ENCODE results near the gene OSCP1. TPM values are rescaled to one million over a fixed set of nuclear protein-coding genes. Genes with fewer than 3 reads are reported as not detected.

OSCP1 gene
- total RNA-seq, 4 donors from 2014 or later, result 7.0 to 9.7 (median 8.2) TPM

DNA sequence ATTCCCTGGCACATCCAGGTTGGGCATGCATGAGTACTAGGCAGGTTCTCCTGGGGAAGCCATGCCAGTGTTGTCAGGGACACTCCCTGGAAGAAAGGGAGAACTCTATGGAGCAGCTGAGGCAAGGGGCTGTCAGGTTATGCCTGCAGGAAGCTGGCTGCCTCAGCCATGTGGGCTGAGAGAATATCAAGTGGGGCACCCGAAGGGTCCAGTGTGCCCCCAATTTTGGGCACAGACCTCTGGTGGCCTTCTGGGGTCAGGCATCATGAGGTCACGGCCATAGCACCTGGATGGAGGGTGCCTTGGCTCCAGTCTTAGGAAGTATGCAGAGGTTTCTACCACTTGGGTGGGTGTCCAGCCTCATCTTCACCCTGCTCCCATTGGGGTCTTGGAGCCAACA is 29.9 kb upstream of the OSCP1 start:
- TF ChIP-seq, protein P1, sequence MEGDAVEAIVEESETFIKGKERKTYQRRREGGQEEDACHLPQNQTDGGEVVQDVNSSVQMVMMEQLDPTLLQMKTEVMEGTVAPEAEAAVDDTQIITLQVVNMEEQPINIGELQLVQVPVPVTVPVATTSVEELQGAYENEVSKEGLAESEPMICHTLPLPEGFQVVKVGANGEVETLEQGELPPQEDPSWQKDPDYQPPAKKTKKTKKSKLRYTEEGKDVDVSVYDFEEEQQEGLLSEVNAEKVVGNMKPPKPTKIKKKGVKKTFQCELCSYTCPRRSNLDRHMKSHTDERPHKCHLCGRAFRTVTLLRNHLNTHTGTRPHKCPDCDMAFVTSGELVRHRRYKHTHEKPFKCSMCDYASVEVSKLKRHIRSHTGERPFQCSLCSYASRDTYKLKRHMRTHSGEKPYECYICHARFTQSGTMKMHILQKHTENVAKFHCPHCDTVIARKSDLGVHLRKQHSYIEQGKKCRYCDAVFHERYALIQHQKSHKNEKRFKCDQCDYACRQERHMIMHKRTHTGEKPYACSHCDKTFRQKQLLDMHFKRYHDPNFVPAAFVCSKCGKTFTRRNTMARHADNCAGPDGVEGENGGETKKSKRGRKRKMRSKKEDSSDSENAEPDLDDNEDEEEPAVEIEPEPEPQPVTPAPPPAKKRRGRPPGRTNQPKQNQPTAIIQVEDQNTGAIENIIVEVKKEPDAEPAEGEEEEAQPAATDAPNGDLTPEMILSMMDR (IDR thresholded peaks at IDR 0.05; ENCODE audit: low read depth), result no peak

DNA sequence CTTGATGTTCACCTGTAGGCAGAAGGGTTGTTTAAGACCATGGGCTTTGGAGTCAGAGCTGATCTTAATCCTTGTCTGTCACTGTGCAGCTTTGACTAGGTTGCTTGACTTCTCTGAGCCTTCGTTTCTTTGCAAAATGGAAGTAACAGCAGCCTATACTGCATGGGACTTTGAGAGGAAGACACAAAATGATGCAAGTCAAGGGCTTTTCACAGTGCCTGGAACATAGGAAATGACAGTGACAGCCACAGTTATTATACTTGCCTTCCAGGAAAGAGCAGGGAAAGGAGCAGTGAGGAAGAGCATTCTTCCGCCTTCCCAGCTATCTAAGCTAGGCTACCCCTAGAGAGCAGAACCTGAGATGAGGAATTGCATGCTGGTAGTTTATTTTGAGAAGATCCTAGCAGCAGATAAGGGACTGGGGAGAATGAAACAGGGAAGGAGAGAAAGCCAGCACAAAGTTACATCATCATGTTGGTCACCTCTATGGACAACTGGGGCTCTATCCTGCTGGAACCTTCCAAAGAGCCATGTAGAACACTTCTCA is 29.3 kb upstream of the OSCP1 start:
- TF ChIP-seq, protein P1 (IDR thresholded peaks at IDR 0.05; ENCODE audit: low read depth), result no peak

- TF ChIP-seq, protein P1 (IDR thresholded peaks at IDR 0.05; ENCODE audit: low read depth), result no peak
These were observed 26.7 kb upstream of the OSCP1 start for GRCh38 chr1:36476945-36477344.

- TF ChIP-seq, protein P1 (IDR thresholded peaks at IDR 0.05; ENCODE audit: low read depth), result no peak
These were observed 25.8 kb upstream of the OSCP1 start for GRCh38 chr1:36475910-36476604.

DNA sequence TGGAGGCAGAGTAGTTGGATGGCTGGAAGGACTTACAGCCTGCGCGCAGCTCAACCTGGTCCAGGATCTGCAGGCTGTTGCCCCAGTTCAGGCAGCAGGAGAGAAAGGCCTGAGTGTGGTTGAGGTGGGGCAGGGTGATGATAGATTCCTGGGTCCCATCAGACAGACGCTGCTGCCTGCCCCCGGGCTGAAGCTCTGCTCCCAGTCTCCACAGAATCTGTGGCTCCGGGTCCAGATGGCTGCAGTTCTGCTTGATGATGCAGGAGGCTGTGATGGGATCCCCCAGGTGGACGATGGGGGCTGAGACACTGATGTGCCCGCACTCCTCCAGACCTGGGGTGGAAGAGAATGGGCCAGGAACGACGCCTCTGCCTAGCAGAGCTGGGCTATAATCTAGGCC is 25.1 kb upstream of the OSCP1 start:
- TF ChIP-seq, protein P1 (IDR thresholded peaks at IDR 0.05; ENCODE audit: low read depth), result no peak

DNA sequence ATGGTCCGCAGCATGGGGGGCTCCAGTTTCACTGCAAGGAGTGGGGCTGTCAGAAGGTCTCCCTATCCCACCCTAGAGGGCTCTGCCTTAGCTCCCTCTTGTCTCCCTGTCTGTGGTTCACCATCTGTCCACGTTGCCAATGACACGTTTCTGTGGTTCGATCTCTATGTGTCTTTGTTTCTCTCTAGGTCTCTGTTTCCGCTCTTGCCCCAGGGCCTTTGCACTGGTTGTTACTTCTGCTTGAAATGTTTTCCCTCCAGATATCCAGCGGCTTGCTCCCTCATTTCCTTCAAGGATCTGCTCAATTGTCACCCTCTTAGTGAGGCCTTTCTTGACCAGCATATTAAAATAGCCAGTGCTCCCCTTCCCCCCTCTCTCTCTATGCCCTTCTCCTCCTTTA is 22.4 kb upstream of the OSCP1 start:
- TF ChIP-seq, protein P1 (IDR thresholded peaks at IDR 0.05; ENCODE audit: low read depth), result no peak

GRCh38 chr1:36471830-36472641 is 21.8 kb upstream of the OSCP1 start:
- TF ChIP-seq, protein P1 (IDR thresholded peaks at IDR 0.05; ENCODE audit: low read depth), result no peak
